Mesenchymal stem cell (in vitro differentiated cells and primary cell): Measurements from ENCODE around the gene GPATCH8.
A peak's percentile ranks its signal among the peaks of the same experiment; 100 is the strongest.

Experiments used
- DNase-seq: peaks from one replicate; pipeline ENCODE4 v3.0.0-alpha.2; 2013
- H2AFZ ChIP-seq: one replicate; pipeline ENCODE4 v1.6.1; 2013; ENCODE audit warnings: low read depth, mild to moderate bottlenecking, control low read depth, inconsistent platforms, low read length, moderate library complexity
- H2AK5ac ChIP-seq: 2 replicates; pipeline ENCODE4 v1.6.1; 2013; ENCODE audit warnings: low read length, moderate library complexity, mild to moderate bottlenecking, inconsistent platforms; ENCODE audit not compliant: severe bottlenecking
- H2BK120ac ChIP-seq: one replicate; pipeline ENCODE4 v1.6.1; 2013; ENCODE audit warnings: low read depth, mild to moderate bottlenecking, inconsistent platforms, low read length, moderate library complexity
- H2BK12ac ChIP-seq, 2 experiments: one replicate each; pipeline ENCODE4 v1.6.1; 2013; ENCODE audit warnings: inconsistent platforms in 2 of 2, low read length in 2 of 2, mild to moderate bottlenecking in 2 of 2, moderate library complexity in 2 of 2, control low read depth in 1 of 2
- H2BK15ac ChIP-seq: one replicate; pipeline ENCODE4 v1.6.1; 2013; ENCODE audit warnings: mild to moderate bottlenecking, low read depth, inconsistent platforms; ENCODE audit not compliant: poor library complexity, severe bottlenecking
- H2BK5ac ChIP-seq: 2 replicates; pipeline ENCODE4 v1.6.1; 2013; ENCODE audit warnings: low read depth, mild to moderate bottlenecking, low read length, control low read depth, inconsistent platforms; ENCODE audit not compliant: poor library complexity, severe bottlenecking
- H3K14ac ChIP-seq, 2 experiments: one replicate each; pipeline ENCODE4 v1.6.1; 2013; ENCODE audit warnings: inconsistent platforms in 2 of 2, low read length in 2 of 2, control low read depth in 1 of 2, mild to moderate bottlenecking in 1 of 2, moderate library complexity in 1 of 2
- H3K18ac ChIP-seq, 2 experiments: one replicate each; pipeline ENCODE4 v1.6.1; 2013; ENCODE audit warnings: inconsistent platforms in 2 of 2, low read length in 2 of 2, control low read depth in 1 of 2, low read depth in 1 of 2, mild to moderate bottlenecking in 1 of 2
- H3K23ac ChIP-seq, 2 experiments: one replicate each; pipeline ENCODE4 v1.6.1; 2013; ENCODE audit warnings: inconsistent platforms in 2 of 2, low read length in 2 of 2, mild to moderate bottlenecking in 2 of 2, moderate library complexity in 2 of 2, control low read depth in 1 of 2
- H3K27ac ChIP-seq: 2 replicates; pipeline ENCODE4 v1.5.1; 2013; ENCODE audit warnings: mild to moderate bottlenecking, moderate library complexity, low read length, control low read depth, inconsistent platforms; ENCODE audit not compliant: poor library complexity, severe bottlenecking
- H3K27me3 ChIP-seq, 2 experiments: 2 replicates each; pipeline versions ENCODE4 v1.6.1 to v1.7.0; 2013; ENCODE audit warnings: low read length in 2 of 2, mild to moderate bottlenecking in 2 of 2, moderate library complexity in 2 of 2, control low read depth in 1 of 2, inconsistent platforms in 1 of 2; ENCODE audit not compliant: control insufficient read depth in 1 of 2, insufficient read depth in 1 of 2
- H3K36me3 ChIP-seq, 2 experiments: 2 replicates each; pipeline versions ENCODE4 v1.6.1 to v1.7.0; 2013; ENCODE audit warnings: low read length in 2 of 2, control low read depth in 1 of 2, inconsistent platforms in 1 of 2, low read depth in 1 of 2, mild to moderate bottlenecking in 1 of 2; ENCODE audit not compliant: insufficient read depth in 2 of 2, control insufficient read depth in 1 of 2
- H3K4ac ChIP-seq, 2 experiments: one replicate each; pipeline ENCODE4 v1.6.1; 2013; ENCODE audit warnings: inconsistent platforms in 2 of 2, low read length in 2 of 2, mild to moderate bottlenecking in 2 of 2, moderate library complexity in 2 of 2, control low read depth in 1 of 2, low read depth in 1 of 2
- H3K4me1 ChIP-seq: 2 replicates; pipeline ENCODE4 v1.6.1; 2013; ENCODE audit warnings: low read depth, low read length, control low read depth; ENCODE audit not compliant: control insufficient read depth, insufficient read depth
- H3K4me2 ChIP-seq: 2 replicates; pipeline ENCODE4 v1.6.1; 2013; ENCODE audit warnings: low read length, mild to moderate bottlenecking, inconsistent platforms; ENCODE audit not compliant: poor library complexity, severe bottlenecking
- H3K4me3 ChIP-seq, 2 experiments: 2 replicates each; pipeline versions ENCODE4 v1.5.1 to v1.7.0; 2013; ENCODE audit warnings: low read length in 2 of 2, mild to moderate bottlenecking in 2 of 2, control low read depth in 1 of 2, low read depth in 1 of 2; ENCODE audit not compliant: insufficient read depth in 1 of 2
- H3K79me1 ChIP-seq: replicated peaks from 2 replicates; pipeline ENCODE4 v1.6.1; 2013; ENCODE audit warnings: mild to moderate bottlenecking, control low read depth, low read length, inconsistent platforms; ENCODE audit not compliant: poor library complexity, severe bottlenecking
- H3K9ac ChIP-seq: 2 replicates; pipeline ENCODE4 v1.7.0; 2013; ENCODE audit warnings: mild to moderate bottlenecking, low read length, moderate library complexity
- H3K9me3 ChIP-seq: 2 replicates; pipeline ENCODE4 v1.7.0; 2013; ENCODE audit warnings: mild to moderate bottlenecking, low read length; ENCODE audit not compliant: control insufficient read depth
- H4K8ac ChIP-seq: one replicate; pipeline ENCODE4 v1.6.1; 2013; ENCODE audit warnings: inconsistent platforms, mild to moderate bottlenecking, low read length, moderate library complexity
- H4K91ac ChIP-seq: one replicate; pipeline ENCODE4 v1.6.1; 2013; ENCODE audit warnings: mild to moderate bottlenecking, low read length, inconsistent platforms
- WGBS: methylation state at CpG from one replicate; pipeline ENCODE4 v1.1.7; 2013; ENCODE audit warnings: mixed read lengths; 5-methylcytosine and 5-hydroxymethylcytosine counted together

The GPATCH8 gene

DNA sequence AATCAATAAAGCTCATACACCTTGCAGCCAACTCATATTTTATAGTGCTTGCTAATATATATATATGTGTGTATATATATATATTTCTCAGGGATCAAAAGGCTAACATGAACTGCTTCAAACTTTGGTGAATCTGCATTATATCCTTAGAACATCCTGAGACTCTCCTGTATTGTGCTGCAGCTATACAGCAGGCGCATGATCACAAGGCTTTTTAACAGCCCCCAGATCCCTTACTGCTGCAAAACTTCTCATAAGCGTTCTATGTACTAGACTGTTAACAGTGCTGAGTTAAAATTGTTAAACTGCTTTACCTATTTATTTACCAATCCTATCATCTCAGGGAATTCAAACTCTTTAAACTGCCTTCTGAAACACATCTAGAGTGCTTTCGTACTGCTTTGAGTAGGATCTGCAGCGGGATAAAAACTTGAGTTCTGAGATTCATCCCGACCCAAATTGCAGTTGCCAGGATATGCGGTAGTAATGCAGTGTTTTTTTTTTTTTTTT lies 1.3 kb downstream of the GPATCH8 start:
- DNase-seq = peak; percentile 40
- Histone ChIP-seq H3K36me3 (peaks cover 0 to 7% of the 10 kb centered on the region in 2 experiments), H3K9me3 (no peaks in the 10 kb centered on the region), H3K4me1 (peaks cover 7% of the 10 kb centered on the region), H3K9ac (peak overlapping the region; percentile 99), H3K4me3 (peak overlapping the region in 1 of 2 experiments; percentile 96), H3K23ac (no peak overlapping the region), H2BK15ac (no peak overlapping the region), H3K27ac (peak overlapping the region; percentile 94), H3K18ac (no peak overlapping the region), H3K4ac (no peak overlapping the region), H3K4me2 (peak overlapping the region; percentile 85), H2BK12ac (no peak overlapping the region), H2AK5ac (no peak overlapping the region), H3K79me1 (no peaks in the 10 kb centered on the region), H2BK120ac (no peak overlapping the region), H2BK5ac (no peak overlapping the region), H3K27me3 (no peaks in the 10 kb centered on the region), H3K14ac (no peak overlapping the region), H2AFZ (no peak overlapping the region), H4K8ac (no peak overlapping the region), H4K91ac (no peak overlapping the region)
- WGBS = 7% methylated on average over 4 of the region's 6 CpGs

- peak overlapping the region in 1 of 2 experiments; percentile 57 for H3K4me3 ChIP-seq
- no peak overlapping the region for H3K4ac ChIP-seq
- H4K8ac ChIP-seq = no peak overlapping the region
- H2BK15ac ChIP-seq = no peak overlapping the region
- H3K27me3 ChIP-seq = no peaks in the 10 kb centered on the region
- no peak overlapping the region for H3K18ac ChIP-seq
- no peak overlapping the region for H2BK120ac ChIP-seq
- no peak overlapping the region for H2BK5ac ChIP-seq
- 76% methylated on average over 1 of the region's 1 CpG for WGBS
- H3K23ac ChIP-seq = no peak overlapping the region
- no peak overlapping the region for H2AK5ac ChIP-seq
- no peak overlapping the region for H3K4me2 ChIP-seq
- no peak overlapping the region for H2AFZ ChIP-seq
- H2BK12ac ChIP-seq = no peak overlapping the region
- H3K9me3 ChIP-seq = no peaks in the 10 kb centered on the region
- no peak overlapping the region for H4K91ac ChIP-seq
- peak overlapping the region; percentile 47 for H3K9ac ChIP-seq
- H3K4me1 ChIP-seq = peaks cover 7% of the 10 kb centered on the region
- H3K27ac ChIP-seq = no peak overlapping the region
- no peaks in the 10 kb centered on the region for H3K79me1 ChIP-seq
- H3K14ac ChIP-seq = no peak overlapping the region
- DNase-seq = no peak
- peaks cover 0 to 7% of the 10 kb centered on the region in 2 experiments for H3K36me3 ChIP-seq
Measured at GRCh38 chr17:44499722-44500121, 3.5 kb downstream of the GPATCH8 start.

DNA sequence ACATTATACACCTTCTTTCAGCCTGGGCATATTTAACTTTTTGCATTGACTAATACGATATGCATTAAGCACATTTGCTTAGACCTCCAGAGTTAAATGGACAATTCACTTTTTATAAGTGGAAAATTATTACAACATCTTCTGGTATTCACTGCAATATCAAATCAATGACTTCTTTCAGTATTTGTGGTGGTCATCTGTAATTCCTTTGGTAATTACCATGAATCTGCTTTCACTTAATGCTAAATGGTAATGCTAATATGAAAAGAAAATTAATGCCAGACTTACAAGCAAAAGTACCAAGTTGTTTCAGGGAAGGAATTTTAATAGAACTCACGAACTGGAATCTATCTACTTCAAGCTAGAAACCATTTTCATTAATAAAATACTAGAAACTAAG lies 6.4 kb downstream of the GPATCH8 start:
- H2BK15ac ChIP-seq = no peak overlapping the region
- H3K14ac ChIP-seq = no peak overlapping the region
- no peak overlapping the region for H2AK5ac ChIP-seq
- H3K4me1 ChIP-seq = peaks cover 8% of the 10 kb centered on the region
- no peak overlapping the region for H3K18ac ChIP-seq
- no peak overlapping the region for H2BK5ac ChIP-seq
- H3K9me3 ChIP-seq = no peaks in the 10 kb centered on the region
- DNase-seq = no peak
- no peak overlapping the region for H3K4me3 ChIP-seq
- no peak overlapping the region for H2BK120ac ChIP-seq
- H4K8ac ChIP-seq = no peak overlapping the region
- H3K4me2 ChIP-seq = no peak overlapping the region
- no peak overlapping the region for H3K23ac ChIP-seq
- H3K9ac ChIP-seq = no peak overlapping the region
- H2BK12ac ChIP-seq = no peak overlapping the region
- H4K91ac ChIP-seq = no peak overlapping the region
- H2AFZ ChIP-seq = no peak overlapping the region
- no peaks in the 10 kb centered on the region for H3K27me3 ChIP-seq
- no peak overlapping the region for H3K4ac ChIP-seq
- H3K36me3 ChIP-seq = peaks cover 0 to 7% of the 10 kb centered on the region in 2 experiments
- no peak overlapping the region for H3K27ac ChIP-seq
- WGBS = no CpG with 5 or more reads among the region's 2 CpGs
- H3K79me1 ChIP-seq = no peaks in the 10 kb centered on the region

GRCh38 chr17:44493339-44493738 lies 9.9 kb downstream of the GPATCH8 start:
- Histone ChIP-seq H2BK5ac (no peak overlapping the region), H4K8ac (no peak overlapping the region), H3K9me3 (no peaks in the 10 kb centered on the region), H3K4me3 (no peak overlapping the region), H3K4me2 (no peak overlapping the region), H3K4ac (no peak overlapping the region), H3K14ac (no peak overlapping the region), H3K9ac (no peak overlapping the region), H2AFZ (no peak overlapping the region), H3K18ac (no peak overlapping the region), H2AK5ac (no peak overlapping the region), H3K4me1 (peaks cover 5% of the 10 kb centered on the region), H2BK12ac (no peak overlapping the region), H3K23ac (no peak overlapping the region), H3K36me3 (peaks cover 0 to 11% of the 10 kb centered on the region in 2 experiments), H4K91ac (no peak overlapping the region), H3K27me3 (no peaks in the 10 kb centered on the region), H3K27ac (no peak overlapping the region), H2BK120ac (no peak overlapping the region), H2BK15ac (no peak overlapping the region), H3K79me1 (no peaks in the 10 kb centered on the region)
- no peak for DNase-seq
- no CpG with 5 or more reads among the region's 5 CpGs for WGBS
